Adipocyte (in vitro differentiated cells): ENCODE data around the gene TMEM132C.

Source experiments
- DNase-seq: peaks from one replicate; pipeline ENCODE4 v3.0.0-alpha.2; 2015; ENCODE audit warnings: low read depth
- H3K27me3 ChIP-seq: replicated peaks from 2 replicates; pipeline ENCODE4 v1.7.0; 2013; ENCODE audit warnings: mild to moderate bottlenecking, low read length, moderate library complexity; ENCODE audit not compliant: control insufficient read depth, insufficient read depth
- H3K36me3 ChIP-seq: 2 replicates; pipeline ENCODE4 v1.7.0; 2013; ENCODE audit warnings: low read length, mild to moderate bottlenecking, moderate library complexity; ENCODE audit not compliant: control insufficient read depth, insufficient read depth, severe bottlenecking
- H3K4me1 ChIP-seq: 2 replicates; pipeline ENCODE4 v1.7.0; 2013; ENCODE audit warnings: mild to moderate bottlenecking, low read length, moderate library complexity; ENCODE audit not compliant: control insufficient read depth, insufficient read depth
- H3K4me3 ChIP-seq: 2 replicates; pipeline ENCODE4 v1.7.0; 2013; ENCODE audit warnings: mild to moderate bottlenecking, low read length, moderate library complexity
- H3K9ac ChIP-seq: 2 replicates; pipeline ENCODE4 v1.7.0; 2013; ENCODE audit warnings: mild to moderate bottlenecking, low read length, moderate library complexity
- H3K9me3 ChIP-seq: 2 replicates; pipeline ENCODE4 v1.7.0; 2013; ENCODE audit warnings: mild to moderate bottlenecking, low read length, moderate library complexity; ENCODE audit not compliant: control insufficient read depth

Gene TMEM132C

DNA sequence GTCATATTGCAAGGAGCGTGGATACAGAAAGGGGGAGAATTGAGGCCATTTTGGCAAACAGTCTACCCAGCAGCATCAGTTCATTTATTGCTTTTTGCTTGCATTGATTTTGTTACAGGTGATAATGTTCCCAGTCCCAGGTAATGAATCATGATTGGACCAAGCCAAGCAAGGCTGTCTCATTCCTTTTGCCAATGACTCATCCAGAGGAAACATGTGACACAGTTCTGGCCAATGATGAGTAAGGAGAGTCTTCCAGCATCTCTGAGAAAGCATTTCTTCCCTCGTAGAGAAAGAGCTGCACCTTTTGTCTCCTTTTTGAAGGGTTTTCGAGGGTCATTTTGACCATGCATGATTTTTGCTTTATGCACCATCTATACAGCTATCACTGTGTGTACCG, 488.6 kb downstream of the TMEM132C start:
- H3K36me3 ChIP-seq = no peaks in the 10 kb centered on the region
- H3K9me3 ChIP-seq = no peaks in the 10 kb centered on the region
- no peaks in the 10 kb centered on the region for H3K4me1 ChIP-seq
- peaks cover 3% of the 10 kb centered on the region for H3K27me3 ChIP-seq
- no peak overlapping the region for H3K4me3 ChIP-seq
- no peak overlapping the region for H3K9ac ChIP-seq
- DNase-seq = no peak
